Fibroblast of lung (primary cell): ENCODE results near the gene GNLY. TPM values are rescaled to one million over a fixed set of nuclear protein-coding genes. Genes with fewer than 3 reads are reported as not detected.

ENCODE experiments used
- DNase-seq, 2 donors: peaks; one replicate each; pipeline versions ENCODE4 v3.0.0 to v3.0.0-alpha.2; 2010; ENCODE audit warnings: low read depth in 2 of 2
- H2AFZ ChIP-seq: 2 replicates; pipeline ENCODE4 v1.5.1; 2012; ENCODE audit warnings: low read length, control low read depth, inconsistent platforms
- H3K27ac ChIP-seq: 2 replicates; pipeline ENCODE4 v1.5.1; 2011; ENCODE audit warnings: low read length, control low read depth; ENCODE audit not compliant: insufficient read depth
- H3K27me3 ChIP-seq: 2 replicates; pipeline ENCODE4 v1.5.1; 2011; ENCODE audit warnings: mild to moderate bottlenecking, low read length; ENCODE audit not compliant: control insufficient read depth, insufficient read depth
- H3K36me3 ChIP-seq: 2 replicates; pipeline ENCODE4 v1.5.1; 2011; ENCODE audit warnings: low read length; ENCODE audit not compliant: control insufficient read depth, insufficient read depth
- H3K4me1 ChIP-seq: 2 replicates; pipeline ENCODE4 v1.5.1; 2011; ENCODE audit warnings: low read length; ENCODE audit not compliant: control insufficient read depth, insufficient read depth; ENCODE audit errors: extremely low read depth
- H3K4me2 ChIP-seq: 2 replicates; pipeline ENCODE4 v1.5.1; 2011; ENCODE audit warnings: low read length, control low read depth; ENCODE audit not compliant: insufficient read depth; ENCODE audit errors: extremely low read depth
- H3K4me3 ChIP-seq, 4 experiments: fragments of 200-600 bp in 1 of 4; sonication (generic) in 1 of 4; replicated peaks in 1 of 4; 2 replicates each; pipeline ENCODE4 v1.5.1; 2011 to 2016; ENCODE audit warnings: low read length in 4 of 4, low read depth in 3 of 4, mild to moderate bottlenecking in 3 of 4, control low read depth in 2 of 4, inconsistent platforms in 1 of 4, mixed read lengths in 1 of 4; ENCODE audit not compliant: insufficient read depth in 1 of 4; ENCODE audit errors: control extremely low read depth in 1 of 4
- H3K79me2 ChIP-seq: 2 replicates; pipeline ENCODE4 v1.5.1; 2012; ENCODE audit warnings: mild to moderate bottlenecking, low read length, inconsistent platforms; ENCODE audit not compliant: control insufficient read depth, insufficient read depth
- H3K9ac ChIP-seq: 2 replicates; pipeline ENCODE4 v1.5.1; 2011; ENCODE audit warnings: mild to moderate bottlenecking, low read length, control low read depth; ENCODE audit not compliant: insufficient read depth
- H3K9me3 ChIP-seq: 2 replicates; pipeline ENCODE4 v1.5.1; 2012; ENCODE audit warnings: low read depth, low read length; ENCODE audit not compliant: control insufficient read depth, insufficient read depth
- H4K20me1 ChIP-seq: 2 replicates; pipeline ENCODE4 v1.5.1; 2011; ENCODE audit warnings: low read length; ENCODE audit not compliant: control insufficient read depth, insufficient read depth; ENCODE audit errors: extremely low read depth
- EZH2 ChIP-seq: IDR thresholded peaks from 2 replicates; pipeline ENCODE4 v1.5.1; 2012; ENCODE audit warnings: low read length, control low read depth, mild to moderate bottlenecking; ENCODE audit errors: missing control alignments
- polyA plus RNA-seq, 2 donors: library from polyadenylated mRNA; depleted of rRNA in 1 of 2; stranded (reverse) in 1 of 2; unstranded in 1 of 2; fragments of >200 nt; gene quantifications; 2 replicates each; pipeline ENCODE4 v1.2.1, GENCODE V29; 2011 to 2012; ENCODE audit warnings: missing spikeins in 1 of 2
- total RNA-seq: library from RNA; depleted of rRNA; stranded (reverse); fragments of >200 nt; gene quantifications from 2 replicates; pipeline ENCODE4 v1.2.1, GENCODE V29; 2014
- TF ChIP-seq, protein P1 (sequence below), 2 donors: IDR thresholded peaks in 1 of 2; conservative IDR thresholded peaks in 1 of 2; 1 replicate in 1 of 2; 2 replicates in 1 of 2; pipeline ENCODE4 v1.5.1; 2011 to 2012; ENCODE audit warnings: low read length in 2 of 2, control low read depth in 1 of 2, inconsistent platforms in 1 of 2, low read depth in 1 of 2, mild to moderate bottlenecking in 1 of 2

GNLY gene
- total and polyA plus RNA-seq, 2 donors (not counting 1 experiment from before 2014, with no cell fraction given) = under 0.01 TPM; not detected in 1

DNA sequence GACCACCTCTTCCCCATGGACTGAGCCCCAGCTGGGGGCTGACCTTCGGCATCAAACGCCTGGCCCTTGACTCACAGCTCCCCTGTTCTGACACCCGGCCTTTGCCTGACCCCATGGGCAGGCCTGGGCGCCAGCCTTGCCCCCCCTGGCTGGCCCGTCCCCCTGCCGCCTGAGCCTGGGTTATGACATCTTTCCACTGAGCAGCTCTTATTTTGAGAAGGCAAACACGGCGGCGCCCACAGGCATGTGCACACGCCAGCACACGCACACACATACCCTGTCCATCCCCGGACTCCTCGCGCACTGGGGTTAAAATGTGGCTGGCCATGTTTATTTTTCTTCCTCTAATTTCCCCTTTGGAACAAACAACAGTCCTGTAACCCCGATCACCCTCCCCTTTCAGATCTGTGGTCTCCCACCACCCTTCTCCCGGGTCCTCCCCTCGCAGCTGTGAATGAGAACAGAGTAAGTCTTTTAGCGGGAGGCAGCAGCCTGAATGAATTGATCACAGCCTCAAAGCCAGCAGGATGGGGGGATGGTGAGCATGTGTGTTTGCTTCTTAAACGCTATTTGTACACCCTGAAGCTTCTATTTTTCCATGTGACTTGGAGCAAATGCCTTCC is 47.8 kb downstream of the GNLY start:
- peak overlapping the region; percentile 83 for H3K27ac ChIP-seq
- H3K4me3 ChIP-seq = no peak overlapping the region
- H3K79me2 ChIP-seq = no peaks in the 10 kb centered on the region
- no peaks in the 10 kb centered on the region for H3K27me3 ChIP-seq
- H4K20me1 ChIP-seq = no peaks in the 10 kb centered on the region
- TF ChIP-seq, protein P1, sequence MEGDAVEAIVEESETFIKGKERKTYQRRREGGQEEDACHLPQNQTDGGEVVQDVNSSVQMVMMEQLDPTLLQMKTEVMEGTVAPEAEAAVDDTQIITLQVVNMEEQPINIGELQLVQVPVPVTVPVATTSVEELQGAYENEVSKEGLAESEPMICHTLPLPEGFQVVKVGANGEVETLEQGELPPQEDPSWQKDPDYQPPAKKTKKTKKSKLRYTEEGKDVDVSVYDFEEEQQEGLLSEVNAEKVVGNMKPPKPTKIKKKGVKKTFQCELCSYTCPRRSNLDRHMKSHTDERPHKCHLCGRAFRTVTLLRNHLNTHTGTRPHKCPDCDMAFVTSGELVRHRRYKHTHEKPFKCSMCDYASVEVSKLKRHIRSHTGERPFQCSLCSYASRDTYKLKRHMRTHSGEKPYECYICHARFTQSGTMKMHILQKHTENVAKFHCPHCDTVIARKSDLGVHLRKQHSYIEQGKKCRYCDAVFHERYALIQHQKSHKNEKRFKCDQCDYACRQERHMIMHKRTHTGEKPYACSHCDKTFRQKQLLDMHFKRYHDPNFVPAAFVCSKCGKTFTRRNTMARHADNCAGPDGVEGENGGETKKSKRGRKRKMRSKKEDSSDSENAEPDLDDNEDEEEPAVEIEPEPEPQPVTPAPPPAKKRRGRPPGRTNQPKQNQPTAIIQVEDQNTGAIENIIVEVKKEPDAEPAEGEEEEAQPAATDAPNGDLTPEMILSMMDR (conservative IDR thresholded peaks at IDR 0.05 in 1 of 2, IDR thresholded peaks at IDR 0.05 in 1 of 2; ENCODE audit: low read depth in 1 of 2, low read length in 2 of 2) = no peak
- no peak for TF ChIP-seq EZH2
- peak overlapping the region; percentile 63 for H3K9ac ChIP-seq
- no peaks in the 10 kb centered on the region for H3K36me3 ChIP-seq
- H3K4me2 ChIP-seq = peak overlapping the region; percentile 26
- peak; percentile 94 to 99 for DNase-seq
- no peak overlapping the region for H2AFZ ChIP-seq
- H3K4me1 ChIP-seq = peaks cover 47% of the 10 kb centered on the region
- H3K9me3 ChIP-seq = no peaks in the 10 kb centered on the region

DNA sequence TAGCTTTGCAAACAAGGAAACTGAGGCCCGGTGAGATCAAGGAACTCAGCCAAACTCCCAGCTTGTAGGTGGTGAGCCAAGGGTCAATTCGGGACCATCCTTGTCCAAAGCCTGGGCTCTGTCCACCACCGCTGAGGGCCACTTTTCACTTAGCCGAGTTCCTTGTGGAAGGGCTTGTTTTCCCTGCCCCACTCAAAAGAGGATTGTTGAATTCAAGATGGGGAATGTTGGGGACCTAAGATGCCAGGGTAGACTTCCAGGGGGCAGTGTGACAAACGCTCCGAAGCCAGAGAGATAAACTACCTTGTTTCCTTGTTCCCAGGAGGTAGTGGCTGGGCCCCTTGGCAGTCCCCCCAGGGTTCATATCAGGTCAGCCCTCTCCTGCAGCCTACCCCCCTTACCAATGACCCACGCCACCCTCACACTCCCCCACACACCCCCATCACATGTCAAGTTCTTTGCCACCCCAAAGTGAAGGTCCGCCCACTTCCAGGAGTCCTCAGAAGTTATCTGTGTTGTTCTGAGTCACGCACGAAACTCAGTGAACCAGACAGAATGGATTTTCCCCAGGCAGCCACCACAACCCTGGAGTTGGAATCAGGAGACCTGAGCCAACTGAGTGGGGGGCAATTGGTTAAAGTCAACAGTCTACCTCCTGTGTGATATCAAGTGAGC is 49.3 kb downstream of the GNLY start:
- H2AFZ ChIP-seq = no peak overlapping the region
- peaks cover 36% of the 10 kb centered on the region for H3K4me1 ChIP-seq

DNA sequence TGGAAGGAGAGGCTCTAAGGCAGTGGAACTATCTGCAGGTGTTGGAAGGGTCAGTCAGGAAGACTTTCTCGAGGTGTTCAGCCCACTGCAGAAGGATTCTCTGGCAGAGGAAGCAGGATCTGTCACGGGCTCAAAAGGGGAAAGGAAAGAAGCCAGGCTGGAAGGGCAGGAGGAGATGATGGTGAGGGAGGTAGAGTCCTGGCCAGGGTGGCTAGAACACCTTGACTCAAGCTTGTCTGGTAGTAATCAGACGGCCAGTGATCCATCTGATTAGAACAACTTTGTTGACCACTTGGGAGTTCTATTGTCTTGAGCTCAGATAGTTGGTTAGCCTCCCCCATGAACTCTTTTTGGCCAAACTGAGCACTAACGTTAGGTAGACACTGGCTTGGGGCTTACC is 49.9 kb downstream of the GNLY start:
- H3K36me3 ChIP-seq = no peaks in the 10 kb centered on the region
- no peaks in the 10 kb centered on the region for H3K79me2 ChIP-seq
- H3K9ac ChIP-seq = no peak overlapping the region
- H4K20me1 ChIP-seq = no peaks in the 10 kb centered on the region
- DNase-seq = no peak
- H3K9me3 ChIP-seq = no peaks in the 10 kb centered on the region
- peak overlapping the region; percentile 78 for H3K27ac ChIP-seq
- no peak for TF ChIP-seq EZH2
- TF ChIP-seq, protein P1 (conservative IDR thresholded peaks at IDR 0.05 in 1 of 2, IDR thresholded peaks at IDR 0.05 in 1 of 2; ENCODE audit: low read depth in 1 of 2, low read length in 2 of 2) = no peak
- H3K4me2 ChIP-seq = peak overlapping the region; percentile 7
- H3K4me1 ChIP-seq = peaks cover 35% of the 10 kb centered on the region
- H3K27me3 ChIP-seq = no peaks in the 10 kb centered on the region
- H3K4me3 ChIP-seq = no peak overlapping the region
- H2AFZ ChIP-seq = no peak overlapping the region

More for the DNA sequence above, 49.3 kb downstream of the GNLY start:
- DNase-seq = peak in 1 of 2 donors; percentile 77
- Histone ChIP-seq H3K27me3 (no peaks in the 10 kb centered on the region), H3K9me3 (no peaks in the 10 kb centered on the region), H3K27ac (peak overlapping the region; percentile 83), H3K9ac (no peak overlapping the region), H3K4me3 (no peak overlapping the region), H3K36me3 (no peaks in the 10 kb centered on the region), H3K79me2 (no peaks in the 10 kb centered on the region), H4K20me1 (no peaks in the 10 kb centered on the region), H3K4me2 (peak overlapping the region; percentile 21)
- TF ChIP-seq, protein P1 (conservative IDR thresholded peaks at IDR 0.05 in 1 of 2, IDR thresholded peaks at IDR 0.05 in 1 of 2; ENCODE audit: low read depth in 1 of 2, low read length in 2 of 2) = no peak
- TF ChIP-seq EZH2 = no peak
